WTC11 (cell line): ENCODE results near the gene RBFOX2. TPM values are rescaled to one million over a fixed set of nuclear protein-coding genes. Genes with fewer than 3 reads are reported as not detected.

Experiments
- ATAC-seq: fragments of 200-7000 bp; cut with Tn5 transposase; 2 replicates; pipeline ENCODE4 v1.10.0; 2021; ENCODE audit warnings: mild to moderate bottlenecking, moderate library complexity
- CTCF ChIA-PET: fragments of 300-600 bp; sonication (Branson Sonifier 250); formaldehyde crosslinking; loops from one replicate; lab custom pipeline; 2021; ENCODE audit warnings: antibody characterized with exemption; lab: Charles Lee
- POLR2A ChIA-PET: fragments of 350-600 bp; sonication (Branson Sonifier 250); formaldehyde crosslinking; loops from one replicate; lab custom pipeline; 2021; ENCODE audit warnings: antibody characterized with exemption; lab: Charles Lee
- DNase-seq: peaks from one replicate; pipeline ENCODE4 v3.0.0; 2021; ENCODE audit warnings: low spot score
- H3K27ac Mint-ChIP-seq: 2 replicates; pipeline ENCODE4 v1.8.0; 2021; ENCODE audit warnings: mixed read lengths
- H3K27me3 Mint-ChIP-seq: 2 replicates; pipeline ENCODE4 v1.8.0; 2021; ENCODE audit warnings: low read depth, mild to moderate bottlenecking, moderate library complexity, mixed read lengths
- H3K36me3 Mint-ChIP-seq: 2 replicates; pipeline ENCODE4 v1.8.0; 2021; ENCODE audit warnings: mixed read lengths
- H3K4me1 Mint-ChIP-seq: 2 replicates; pipeline ENCODE4 v1.8.0; 2022; ENCODE audit warnings: mixed read lengths
- H3K4me3 Mint-ChIP-seq: 2 replicates; pipeline ENCODE4 v1.8.0; 2021; ENCODE audit warnings: mild to moderate bottlenecking, moderate library complexity, mixed read lengths
- H3K9me3 Mint-ChIP-seq: 2 replicates; pipeline ENCODE4 v1.8.0; 2021; ENCODE audit warnings: mixed read lengths
- CREM ChIP-seq: sonication (generic); formaldehyde crosslinking; IDR thresholded peaks from 2 replicates; pipeline ENCODE4 v1.8.1; 2022; ENCODE audit warnings: mild to moderate bottlenecking, missing genetic modification reagents, moderate library complexity
- ETV6 ChIP-seq: sonication (generic); formaldehyde crosslinking; IDR thresholded peaks from 2 replicates; pipeline ENCODE4 v1.8.1; 2022; ENCODE audit warnings: mild to moderate bottlenecking, missing genetic modification reagents
- FOXK1 ChIP-seq: sonication (generic); formaldehyde crosslinking; IDR thresholded peaks from 2 replicates; pipeline ENCODE4 v1.8.0; 2022; ENCODE audit warnings: mild to moderate bottlenecking, moderate library complexity, missing genetic modification reagents
- GRHL2 ChIP-seq: fragments of 250-450 bp; sonication (Bioruptor Pico); IDR thresholded peaks from 2 replicates; pipeline ENCODE4 v1.8.0; 2022; ENCODE audit warnings: mild to moderate bottlenecking, moderate library complexity; ENCODE audit not compliant: insufficient replicate concordance, severe bottlenecking
- NR1H2 ChIP-seq: sonication (generic); formaldehyde crosslinking; IDR thresholded peaks from 2 replicates; pipeline ENCODE4 v1.9.0; 2021; ENCODE audit warnings: mild to moderate bottlenecking, moderate library complexity, missing genetic modification reagents
- SMAD3 ChIP-seq: sonication (generic); formaldehyde crosslinking; IDR thresholded peaks from 2 replicates; pipeline ENCODE4 v1.8.0; 2022; ENCODE audit warnings: missing genetic modification reagents, mild to moderate bottlenecking, borderline replicate concordance
- SOX15 ChIP-seq: fragments of 250-450 bp; sonication (Bioruptor Pico); IDR thresholded peaks from 2 replicates; pipeline ENCODE4 v1.9.0; 2021; ENCODE audit warnings: mild to moderate bottlenecking
- TCF7 ChIP-seq: sonication (generic); formaldehyde crosslinking; IDR thresholded peaks from 2 replicates; pipeline ENCODE4 v1.8.0; 2022; ENCODE audit warnings: mild to moderate bottlenecking, low read depth, missing genetic modification reagents, moderate library complexity
- ZNF281 ChIP-seq: sonication (generic); formaldehyde crosslinking; IDR thresholded peaks from 2 replicates; pipeline ENCODE4 v1.8.0; 2023; ENCODE audit warnings: mild to moderate bottlenecking, missing genetic modification reagents
- ZNF423 ChIP-seq: fragments of 250-450 bp; sonication (Bioruptor Pico); IDR thresholded peaks from 2 replicates; pipeline ENCODE4 v2.1.2; 2022; ENCODE audit warnings: mild to moderate bottlenecking, moderate library complexity
- total RNA-seq: library from RNA; stranded (reverse); gene quantifications from 3 replicates; pipeline ENCODE4 v1.2.3, GENCODE V29; 2021
- TF ChIP-seq, protein P1 (sequence below): fragments of 250-450 bp; sonication (Bioruptor Pico); IDR thresholded peaks from 2 replicates; pipeline ENCODE4 v1.9.0; 2021; ENCODE audit warnings: mild to moderate bottlenecking
- TF ChIP-seq, protein P2 (sequence below): fragments of 250-450 bp; sonication (Bioruptor Pico); IDR thresholded peaks from 2 replicates; pipeline ENCODE4 v1.9.0; 2021; ENCODE audit warnings: moderate library complexity, mild to moderate bottlenecking, inconsistent platforms, borderline replicate concordance
- TF ChIP-seq, protein P3 (sequence below): fragments of 200-600 bp; IDR thresholded peaks from 2 replicates; pipeline ENCODE4 v1.8.0; 2022; ENCODE audit warnings: antibody characterized with exemption

The RBFOX2 gene
- total RNA-seq, 1 experiment from 2014 or later, result 107 TPM

- ATAC-seq (no peak), DNase-seq (no peak)
- TF ChIP-seq TCF7 (CRISPR knock-in tag) (no peak), ZNF423 (CRISPR knock-in tag) (no peak), ZNF281 (no peak), SMAD3 (no peak)
- TF ChIP-seq, protein P1, sequence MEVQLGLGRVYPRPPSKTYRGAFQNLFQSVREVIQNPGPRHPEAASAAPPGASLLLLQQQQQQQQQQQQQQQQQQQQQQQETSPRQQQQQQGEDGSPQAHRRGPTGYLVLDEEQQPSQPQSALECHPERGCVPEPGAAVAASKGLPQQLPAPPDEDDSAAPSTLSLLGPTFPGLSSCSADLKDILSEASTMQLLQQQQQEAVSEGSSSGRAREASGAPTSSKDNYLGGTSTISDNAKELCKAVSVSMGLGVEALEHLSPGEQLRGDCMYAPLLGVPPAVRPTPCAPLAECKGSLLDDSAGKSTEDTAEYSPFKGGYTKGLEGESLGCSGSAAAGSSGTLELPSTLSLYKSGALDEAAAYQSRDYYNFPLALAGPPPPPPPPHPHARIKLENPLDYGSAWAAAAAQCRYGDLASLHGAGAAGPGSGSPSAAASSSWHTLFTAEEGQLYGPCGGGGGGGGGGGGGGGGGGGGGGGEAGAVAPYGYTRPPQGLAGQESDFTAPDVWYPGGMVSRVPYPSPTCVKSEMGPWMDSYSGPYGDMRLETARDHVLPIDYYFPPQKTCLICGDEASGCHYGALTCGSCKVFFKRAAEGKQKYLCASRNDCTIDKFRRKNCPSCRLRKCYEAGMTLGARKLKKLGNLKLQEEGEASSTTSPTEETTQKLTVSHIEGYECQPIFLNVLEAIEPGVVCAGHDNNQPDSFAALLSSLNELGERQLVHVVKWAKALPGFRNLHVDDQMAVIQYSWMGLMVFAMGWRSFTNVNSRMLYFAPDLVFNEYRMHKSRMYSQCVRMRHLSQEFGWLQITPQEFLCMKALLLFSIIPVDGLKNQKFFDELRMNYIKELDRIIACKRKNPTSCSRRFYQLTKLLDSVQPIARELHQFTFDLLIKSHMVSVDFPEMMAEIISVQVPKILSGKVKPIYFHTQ (CRISPR knock-in tag), result no peak
- TF ChIP-seq, protein P2, sequence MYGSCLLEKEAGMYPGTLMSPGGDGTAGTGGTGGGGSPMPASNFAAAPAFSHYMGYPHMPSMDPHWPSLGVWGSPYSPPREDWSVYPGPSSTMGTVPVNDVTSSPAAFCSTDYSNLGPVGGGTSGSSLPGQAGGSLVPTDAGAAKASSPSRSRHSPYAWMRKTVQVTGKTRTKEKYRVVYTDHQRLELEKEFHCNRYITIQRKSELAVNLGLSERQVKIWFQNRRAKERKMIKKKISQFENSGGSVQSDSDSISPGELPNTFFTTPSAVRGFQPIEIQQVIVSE (CRISPR knock-in tag), result no peak
- H3K36me3 Mint-ChIP-seq, result peaks cover 27% of the 10 kb centered on the region
- POLR2A ChIA-PET, result no interaction called here
- CTCF ChIA-PET, result interaction anchor here (1.3 kb wide), 1 partner anchor 444 kb away, joined by 3 read pairs; no protein-coding TSS in a partner anchor
- H3K4me3 Mint-ChIP-seq, result no peak overlapping the region
- no peaks in the 10 kb centered on the region for H3K27me3 Mint-ChIP-seq
- H3K27ac Mint-ChIP-seq, result no peak overlapping the region
- H3K9me3 Mint-ChIP-seq, result peaks cover 17% of the 10 kb centered on the region
- peaks cover 7% of the 10 kb centered on the region for H3K4me1 Mint-ChIP-seq
These were observed 294.2 kb downstream of the RBFOX2 start for GRCh38 chr22:35734517-35734827.

GRCh38 chr22:35733791-35734516 lies 294.7 kb downstream of the RBFOX2 start:
- CTCF ChIA-PET, result interaction anchor here (0.8 to 1.3 kb wide), 4 partner anchors 14 to 445 kb away, joined by 3 to 4 read pairs (median 3); no protein-coding TSS in a partner anchor

GRCh38 chr22:35733036-35733435 lies 295.6 kb downstream of the RBFOX2 start:
- no peak for DNase-seq
- H3K27ac Mint-ChIP-seq, result no peak overlapping the region
- no peak for TF ChIP-seq ETV6
- no peak for ATAC-seq
- no peak overlapping the region for H3K4me3 Mint-ChIP-seq
- POLR2A ChIA-PET, result no interaction called here
- CTCF ChIA-PET, result interaction anchor here (0.8 to 1.1 kb wide), 3 partner anchors 13 to 111 kb away, joined by 3 to 4 read pairs (median 3); no protein-coding TSS in a partner anchor
- 0 out of 2 replicates have a peak, but pooled peaks cover 4% of the 10 kb centered on the region for H3K4me1 Mint-ChIP-seq
- H3K9me3 Mint-ChIP-seq, result peaks cover 17% of the 10 kb centered on the region
- no peaks in the 10 kb centered on the region for H3K27me3 Mint-ChIP-seq
- H3K36me3 Mint-ChIP-seq, result peaks cover 24% of the 10 kb centered on the region

More at GRCh38 chr22:35733791-35734516, 294.7 kb downstream of the RBFOX2 start:
- no peak overlapping the region for H3K27ac Mint-ChIP-seq
- ATAC-seq (no peak), DNase-seq (no peak)
- peaks cover 27% of the 10 kb centered on the region for H3K36me3 Mint-ChIP-seq
- peaks cover 17% of the 10 kb centered on the region for H3K9me3 Mint-ChIP-seq
- no peaks in the 10 kb centered on the region for H3K27me3 Mint-ChIP-seq
- POLR2A ChIA-PET, result no interaction called here
- no peak overlapping the region for H3K4me3 Mint-ChIP-seq
- TF ChIP-seq GRHL2 (CRISPR knock-in tag) (no peak), SOX15 (CRISPR knock-in tag) (no peak), FOXK1 (CRISPR knock-in tag) (no peak), CREM (no peak), NR1H2 (CRISPR knock-in tag) (no peak)
- TF ChIP-seq, protein P3, sequence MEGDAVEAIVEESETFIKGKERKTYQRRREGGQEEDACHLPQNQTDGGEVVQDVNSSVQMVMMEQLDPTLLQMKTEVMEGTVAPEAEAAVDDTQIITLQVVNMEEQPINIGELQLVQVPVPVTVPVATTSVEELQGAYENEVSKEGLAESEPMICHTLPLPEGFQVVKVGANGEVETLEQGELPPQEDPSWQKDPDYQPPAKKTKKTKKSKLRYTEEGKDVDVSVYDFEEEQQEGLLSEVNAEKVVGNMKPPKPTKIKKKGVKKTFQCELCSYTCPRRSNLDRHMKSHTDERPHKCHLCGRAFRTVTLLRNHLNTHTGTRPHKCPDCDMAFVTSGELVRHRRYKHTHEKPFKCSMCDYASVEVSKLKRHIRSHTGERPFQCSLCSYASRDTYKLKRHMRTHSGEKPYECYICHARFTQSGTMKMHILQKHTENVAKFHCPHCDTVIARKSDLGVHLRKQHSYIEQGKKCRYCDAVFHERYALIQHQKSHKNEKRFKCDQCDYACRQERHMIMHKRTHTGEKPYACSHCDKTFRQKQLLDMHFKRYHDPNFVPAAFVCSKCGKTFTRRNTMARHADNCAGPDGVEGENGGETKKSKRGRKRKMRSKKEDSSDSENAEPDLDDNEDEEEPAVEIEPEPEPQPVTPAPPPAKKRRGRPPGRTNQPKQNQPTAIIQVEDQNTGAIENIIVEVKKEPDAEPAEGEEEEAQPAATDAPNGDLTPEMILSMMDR, result no peak
- peaks cover 10% of the 10 kb centered on the region for H3K4me1 Mint-ChIP-seq
